ENCODE measurements around the gene NR1H4.
"Not testable (repeated sequence)": the region's sequence is repeated elsewhere in the genome, so short reads cannot be mapped to it uniquely, and the experiment has no call there.

The NR1H4 gene

DNA sequence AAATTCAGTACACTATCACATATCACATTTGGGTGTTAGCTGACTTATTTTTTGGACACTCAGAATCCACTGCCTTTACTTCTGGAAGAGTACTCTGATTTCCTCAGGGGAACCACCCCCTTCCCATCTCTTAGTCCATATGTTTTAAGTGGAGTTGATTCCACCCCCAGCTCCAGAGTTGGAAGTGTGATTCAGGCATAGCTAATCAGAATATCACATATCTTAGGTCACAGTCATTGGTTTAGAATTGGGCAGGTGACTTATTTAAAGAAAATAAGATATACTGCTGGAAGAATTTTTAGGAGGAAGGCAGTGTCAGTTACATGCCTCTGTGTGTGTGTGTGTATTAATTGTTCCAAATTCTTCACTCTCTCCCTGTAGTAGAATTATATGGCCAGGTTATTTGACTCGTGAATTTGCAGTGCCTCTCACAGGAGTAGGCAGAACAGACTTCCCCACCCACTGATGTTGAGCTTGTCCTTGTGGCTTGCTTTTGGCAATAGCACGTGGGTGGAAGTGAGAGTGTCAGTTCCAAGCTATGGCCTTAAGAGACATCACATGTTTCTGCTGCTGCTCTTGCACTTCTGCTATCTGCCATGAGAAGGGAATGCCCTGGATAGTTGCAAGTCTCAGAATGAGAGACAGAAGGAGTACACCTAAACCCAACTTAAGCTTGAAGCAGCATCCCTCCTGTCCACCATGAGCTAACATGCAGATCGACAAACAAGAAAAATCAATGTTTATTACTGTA is 93.4 kb downstream of the NR1H4 start:
- DNase-seq (ENCODE audit: low read depth in 2 of 2): no peak

DNA sequence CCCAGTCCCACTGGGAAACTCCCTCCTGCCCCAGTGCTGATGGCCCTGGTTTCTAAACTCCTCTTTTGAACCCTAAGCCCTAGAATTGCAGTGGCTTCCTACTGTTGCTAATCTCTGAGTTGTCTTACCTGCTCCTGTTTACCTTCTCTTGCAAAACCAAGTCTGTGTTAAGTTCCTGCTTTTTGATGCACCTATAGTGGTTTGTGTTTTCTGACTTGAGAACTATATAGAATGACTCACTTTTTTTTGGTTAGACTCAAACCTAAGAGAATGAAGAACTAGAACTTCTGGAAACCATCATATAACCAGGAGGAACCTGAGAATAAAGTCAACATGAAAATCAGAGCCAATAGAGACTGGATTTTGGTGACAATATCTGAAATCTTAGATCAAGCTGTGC is 94.3 kb downstream of the NR1H4 start:
- no peak for DNase-seq (ENCODE audit: low read depth in 2 of 2)

DNA sequence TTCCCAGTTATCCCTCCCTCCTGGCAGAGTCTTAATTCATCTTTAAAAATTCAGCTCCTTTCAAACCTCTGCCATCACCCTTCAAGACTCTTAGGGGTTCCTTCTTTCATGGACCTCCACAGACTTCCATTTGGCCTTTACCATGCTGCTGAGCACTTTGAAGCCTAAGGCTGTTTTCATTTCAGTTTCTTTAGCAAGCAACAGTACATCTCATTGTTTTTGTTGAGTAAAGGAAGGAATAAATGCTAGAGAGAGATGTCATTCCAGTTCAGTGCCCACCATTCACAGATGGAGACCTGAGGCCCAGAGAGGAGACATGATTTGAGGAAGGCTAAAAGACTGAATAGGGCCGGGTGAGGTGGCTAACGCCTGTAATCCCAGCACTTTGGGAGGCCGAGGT is 98.5 kb downstream of the NR1H4 start:
- DNase-seq (ENCODE audit: low read depth in 2 of 2): no peak

DNA sequence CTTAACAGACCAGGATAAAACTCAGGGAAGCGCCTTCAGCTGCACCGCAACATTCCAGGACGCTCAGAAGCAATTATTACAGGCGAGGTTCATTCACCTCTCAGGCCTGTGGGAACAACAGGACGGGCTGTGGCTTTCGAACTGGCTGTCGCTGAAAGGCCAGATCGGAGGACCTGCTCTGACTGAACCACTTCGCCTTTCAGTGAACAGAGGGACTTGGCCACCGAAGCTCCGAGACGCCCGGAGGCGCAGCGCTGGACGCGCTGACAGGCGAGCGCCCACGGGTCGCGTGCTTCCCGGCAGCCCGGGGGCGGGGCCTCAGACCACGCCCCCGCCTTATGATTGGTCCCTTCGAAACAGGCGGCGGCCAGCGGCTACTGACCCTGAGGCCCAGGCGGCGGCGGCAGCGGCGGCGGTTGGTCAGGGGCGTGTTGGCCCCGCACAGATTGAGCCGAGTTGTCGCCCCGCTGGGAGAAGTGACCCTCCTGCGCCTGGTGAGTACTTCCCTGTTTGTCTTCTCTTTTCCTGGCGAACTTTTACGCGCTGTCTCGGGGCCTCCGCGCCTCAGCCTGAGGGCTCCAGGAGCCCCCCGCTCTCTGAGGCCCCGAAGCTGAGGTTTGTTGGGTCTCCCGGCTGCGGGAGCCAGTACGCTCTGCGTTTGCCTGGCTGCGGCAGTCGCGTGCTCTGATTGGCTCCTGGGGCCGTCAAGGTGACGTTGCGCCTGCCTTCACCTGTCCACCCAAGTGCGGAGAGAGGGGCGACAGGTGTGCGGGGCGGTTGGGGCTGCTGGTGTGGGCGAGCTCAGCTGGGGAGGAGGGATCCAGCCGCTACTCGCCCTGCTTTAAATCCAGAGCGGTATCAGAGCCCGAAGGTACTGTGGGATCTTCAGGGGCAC is 99.9 kb downstream of the NR1H4 start, which contains the start of gene GAS2L3:
TSS of gene GAS2L3 (plus strand) at position 393 of the 895 bp plus-strand sequence. CDS start 21,221 bp downstream, outside the sequence.
- peak in 1 of 2 donors; percentile 12 for DNase-seq (ENCODE audit: low read depth in 2 of 2)

DNA sequence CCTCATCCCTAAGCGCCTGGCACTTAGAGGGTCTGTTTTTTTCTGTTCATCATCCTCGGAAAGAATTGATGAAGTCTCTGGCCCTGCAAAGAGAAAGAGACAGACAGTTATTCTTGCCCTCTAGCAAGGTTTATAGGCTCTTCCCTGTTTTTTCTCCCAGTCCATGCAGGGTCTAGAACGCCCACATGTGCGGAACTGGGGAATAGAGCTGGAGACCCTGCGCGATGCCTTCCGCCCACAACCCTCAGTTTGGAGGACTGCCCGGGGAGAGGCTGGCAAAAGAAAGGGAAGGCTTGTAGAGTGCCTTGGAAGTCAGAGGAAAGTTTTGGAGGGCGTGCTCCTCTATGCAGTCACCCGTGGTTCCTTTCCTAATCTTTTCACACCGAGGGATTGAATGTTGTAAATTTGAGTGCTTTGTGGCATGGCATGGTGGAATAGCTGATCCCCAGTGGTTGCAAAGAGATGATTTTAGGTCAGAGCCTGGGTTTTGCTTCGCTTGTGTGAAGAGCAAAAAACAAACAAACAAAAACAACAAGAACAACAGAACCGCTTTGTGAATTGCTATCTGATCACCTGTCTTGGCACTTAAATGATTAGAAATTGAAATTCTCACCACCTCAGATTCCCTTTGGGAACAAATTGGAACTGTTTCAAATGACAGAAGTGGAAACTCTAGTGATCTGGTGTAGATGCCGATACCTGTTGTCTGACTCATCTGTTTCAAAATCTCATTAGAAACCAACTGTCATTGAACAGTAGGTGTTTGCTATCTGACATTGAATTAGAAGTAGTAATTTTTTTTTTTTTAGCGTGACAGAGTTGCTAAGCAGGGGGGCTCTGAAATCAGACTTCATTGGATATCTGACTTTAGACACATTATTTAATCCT is 100.8 kb downstream of the NR1H4 start:
- DNase-seq (ENCODE audit: low read depth in 2 of 2): no peak

DNA sequence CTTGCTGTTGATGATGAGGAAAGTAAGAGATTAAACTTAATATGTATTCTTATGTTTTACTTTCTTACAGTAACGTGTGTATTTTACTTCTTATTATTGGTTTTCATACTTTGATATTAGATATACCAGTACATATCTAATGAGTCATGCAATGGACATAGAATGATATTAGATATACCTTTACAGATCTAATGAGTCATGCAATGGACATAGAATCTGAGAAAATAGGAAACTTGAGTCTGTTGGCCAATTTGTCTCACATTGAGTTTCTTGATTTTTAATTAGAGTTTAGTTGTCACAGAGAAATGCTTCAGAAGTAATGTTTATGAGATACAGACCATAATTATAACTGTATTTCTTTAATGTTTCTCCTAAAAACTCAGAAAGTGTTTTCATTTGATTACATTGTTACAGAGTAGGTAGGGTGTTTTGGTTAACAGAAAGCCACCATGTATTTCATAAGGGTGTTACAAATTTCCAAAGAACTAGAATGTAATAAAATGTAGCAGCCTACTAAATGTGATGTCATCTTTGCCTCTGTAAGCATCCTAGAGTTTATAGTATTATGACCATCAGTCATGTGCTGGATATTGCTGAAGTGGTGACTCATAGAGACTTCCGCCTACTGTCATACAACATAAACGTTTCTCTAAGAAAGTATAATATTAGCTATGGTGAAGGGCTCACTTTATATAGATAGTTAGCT is 102.8 kb downstream of the NR1H4 start:
- no peak for DNase-seq (ENCODE audit: low read depth in 2 of 2)

DNA sequence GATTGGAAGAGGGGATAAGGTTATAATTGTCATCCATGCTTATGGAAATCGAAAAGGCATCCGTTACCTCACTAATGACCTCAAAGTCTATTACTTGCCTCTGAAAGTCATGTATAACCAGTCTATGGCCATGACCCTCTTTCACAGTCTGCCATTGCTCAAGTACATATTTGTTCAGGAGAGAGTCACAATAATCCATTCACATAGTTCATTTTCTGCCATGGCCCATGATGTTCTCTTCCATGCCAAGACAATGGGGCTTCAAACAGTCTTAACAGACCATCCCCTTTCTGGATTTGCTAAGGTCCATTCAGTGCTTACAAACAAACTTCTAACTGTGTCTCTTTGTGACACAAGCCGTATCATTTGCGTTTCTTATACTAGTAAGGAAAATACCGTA is 105.3 kb downstream of the NR1H4 start:
- no peak for DNase-seq (ENCODE audit: low read depth in 2 of 2)

DNA sequence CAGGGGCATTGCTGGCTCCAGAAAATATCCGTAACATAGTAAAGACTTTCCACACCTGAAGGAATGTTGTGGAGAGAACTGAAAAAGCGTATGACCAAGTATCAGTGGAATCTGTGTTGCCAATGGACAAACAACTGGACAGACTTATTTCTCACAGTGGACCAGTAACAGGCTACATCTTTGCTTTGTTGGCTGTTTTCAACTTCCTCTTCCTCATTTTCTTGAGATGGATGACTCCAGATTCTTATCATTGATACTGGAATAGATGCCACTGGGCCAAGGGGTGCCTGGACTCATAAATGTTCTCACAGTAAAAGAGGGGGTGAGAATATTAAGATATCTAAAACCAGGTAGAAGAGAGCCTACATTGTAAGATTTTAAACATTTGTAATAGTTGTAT is 106.2 kb downstream of the NR1H4 start:
- no peak for DNase-seq (ENCODE audit: low read depth in 2 of 2)

DNA sequence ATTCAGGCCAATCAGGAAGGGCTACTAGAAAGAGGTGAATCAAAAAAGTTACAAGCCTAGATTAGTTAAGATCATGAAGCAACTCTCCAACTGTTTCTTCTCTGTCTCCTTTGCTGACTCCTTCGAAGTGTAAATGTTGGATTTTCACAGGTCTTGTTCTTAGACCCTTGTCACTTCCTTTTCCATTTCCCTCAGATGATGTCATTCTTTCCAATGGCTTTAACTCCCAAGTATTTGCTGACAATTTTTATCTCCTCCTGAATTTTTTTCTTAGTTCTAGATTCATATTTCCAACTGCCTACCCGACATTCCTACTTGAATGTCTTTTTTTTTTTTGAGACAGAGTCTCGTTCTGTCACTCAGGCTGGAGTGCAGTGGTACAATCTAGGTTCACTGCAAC is 110.6 kb downstream of the NR1H4 start:
- no peak for DNase-seq (ENCODE audit: low read depth in 2 of 2)

DNA sequence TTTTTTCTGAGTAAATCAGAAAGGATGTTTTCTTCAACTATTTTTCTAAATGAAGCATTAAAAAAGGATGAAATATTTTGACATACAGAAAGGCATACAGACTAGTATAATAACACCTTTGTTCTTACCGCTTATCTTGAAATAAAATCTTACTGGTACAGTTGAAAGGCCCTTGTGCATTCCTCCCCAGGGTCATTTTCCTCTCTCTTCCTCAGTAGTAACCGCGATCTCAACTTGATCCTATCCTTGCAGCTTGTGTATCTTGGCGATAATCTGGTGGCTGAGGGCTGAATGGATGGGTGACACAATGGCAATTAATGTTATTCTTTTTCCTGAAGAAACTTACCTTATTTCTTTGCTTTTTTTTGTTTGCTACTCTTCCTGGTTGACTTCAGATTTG is 118.3 kb downstream of the NR1H4 start:
- no peak for DNase-seq (ENCODE audit: low read depth in 2 of 2)

DNA sequence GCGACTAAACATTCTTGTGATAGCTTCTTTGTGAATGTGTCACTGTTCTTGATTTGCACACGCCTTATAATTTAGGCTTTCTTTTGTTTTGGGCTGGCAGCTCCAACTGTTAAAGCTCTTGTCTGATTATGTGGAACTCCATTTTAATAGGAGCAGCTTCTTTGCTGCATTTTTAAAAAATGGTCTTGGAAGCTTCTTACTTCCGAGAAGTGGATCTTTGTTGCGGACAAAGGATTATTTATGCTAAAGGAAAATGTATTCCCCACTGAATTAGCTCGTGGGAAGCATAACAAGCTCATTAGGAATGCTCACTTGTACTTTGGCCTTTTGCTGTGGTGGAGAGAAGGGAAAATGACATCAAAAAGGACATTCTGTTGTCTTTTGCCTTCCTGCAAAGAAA is 119.8 kb downstream of the NR1H4 start:
- no peak for DNase-seq (ENCODE audit: low read depth in 2 of 2)

DNA sequence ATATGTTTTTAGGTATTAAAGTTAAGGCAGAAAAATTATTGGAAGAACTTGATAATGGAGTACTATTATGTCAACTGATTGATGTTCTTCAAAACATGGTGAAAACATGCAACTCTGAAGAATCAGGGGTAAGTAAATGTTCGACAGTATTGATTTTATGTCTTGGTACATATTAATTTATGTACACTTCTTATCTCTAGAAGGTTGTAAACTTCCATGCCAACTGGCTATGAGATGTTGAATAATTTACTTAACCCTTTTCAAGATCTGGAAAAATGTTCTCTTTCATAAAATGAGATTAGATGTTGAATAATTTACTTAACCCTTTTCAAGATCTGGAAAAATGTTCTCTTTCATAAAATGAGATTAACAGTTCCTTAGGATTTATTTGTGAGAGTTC is 128.0 kb downstream of the NR1H4 start:
- no peak for DNase-seq (ENCODE audit: low read depth in 2 of 2)

DNA sequence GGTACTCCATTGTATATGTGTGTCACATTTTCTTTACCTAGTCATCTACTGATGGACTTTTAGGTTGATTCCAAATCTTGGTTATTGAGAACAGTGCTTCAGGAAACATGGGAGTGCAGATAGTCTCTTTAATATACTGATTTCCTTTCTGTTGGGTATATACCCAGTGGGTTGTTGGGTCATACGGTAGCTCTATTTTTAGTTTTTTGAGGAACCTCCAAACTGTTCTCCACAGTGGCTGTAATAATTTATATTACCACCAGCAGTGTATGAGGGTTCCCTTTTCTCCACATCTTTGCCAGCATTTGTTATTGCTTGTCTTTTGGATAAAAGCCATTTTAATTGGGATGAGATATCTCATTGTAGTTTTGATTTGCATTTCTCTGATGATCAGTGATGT is 129.3 kb downstream of the NR1H4 start:
- not testable (repeated sequence) for DNase-seq (ENCODE audit: low read depth in 2 of 2)

DNA sequence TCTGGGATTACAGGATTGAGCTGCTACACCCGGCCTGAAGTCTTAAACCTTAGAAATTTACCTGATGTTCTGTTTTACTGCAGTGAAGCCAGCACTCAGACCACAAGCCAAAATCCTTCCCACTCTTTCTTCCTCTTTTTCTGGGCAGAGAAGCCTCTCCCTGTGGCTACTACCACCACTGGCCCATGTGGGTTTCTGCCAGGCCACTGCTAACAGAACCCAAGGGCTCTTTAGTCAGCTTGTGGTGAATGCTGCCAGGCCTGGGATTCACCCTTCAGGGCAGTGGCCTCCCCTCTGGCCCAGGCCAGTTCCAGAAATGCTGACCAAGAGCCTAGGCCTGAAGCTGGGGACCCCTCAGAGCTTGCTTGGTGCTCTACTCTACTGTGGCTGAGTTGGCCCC is 135.1 kb downstream of the NR1H4 start:
- no peak for DNase-seq (ENCODE audit: low read depth in 2 of 2)

DNA sequence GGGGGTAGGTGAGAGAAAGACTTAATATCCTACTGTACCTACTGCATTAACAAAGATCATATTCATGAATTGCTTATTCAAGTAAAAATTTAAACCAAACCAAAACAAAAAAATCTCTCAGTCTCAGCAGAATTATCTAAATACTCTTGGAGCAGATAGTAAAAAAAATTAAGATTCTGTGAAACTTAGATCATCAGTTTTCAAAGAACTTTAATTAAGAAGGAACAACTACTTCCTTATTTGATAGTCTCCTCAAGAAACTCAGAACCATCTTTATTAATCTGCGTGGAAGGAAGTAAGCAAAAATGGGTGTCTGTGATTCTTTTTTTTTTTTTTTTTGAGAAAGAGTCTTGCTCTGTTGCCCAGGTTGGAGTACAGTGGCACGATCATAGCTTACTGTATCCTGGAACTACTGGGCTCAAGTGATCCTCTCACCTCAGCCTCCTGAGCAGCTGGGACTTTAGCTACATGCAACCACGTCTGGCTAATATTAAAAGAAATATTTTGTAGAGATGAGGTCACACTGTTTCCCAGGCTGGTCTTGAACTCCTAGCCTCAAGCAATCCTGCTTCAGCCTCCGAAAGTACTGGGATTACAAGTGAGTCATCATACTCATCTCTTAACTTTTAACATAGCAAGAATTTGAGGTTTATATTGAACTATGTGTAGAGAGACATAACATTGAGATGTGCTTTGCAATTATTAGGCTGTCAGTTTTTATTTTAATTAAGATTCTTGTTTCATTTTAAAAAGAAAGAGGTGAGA is 137.2 kb downstream of the NR1H4 start:
- no peak for DNase-seq (ENCODE audit: low read depth in 2 of 2)

DNA sequence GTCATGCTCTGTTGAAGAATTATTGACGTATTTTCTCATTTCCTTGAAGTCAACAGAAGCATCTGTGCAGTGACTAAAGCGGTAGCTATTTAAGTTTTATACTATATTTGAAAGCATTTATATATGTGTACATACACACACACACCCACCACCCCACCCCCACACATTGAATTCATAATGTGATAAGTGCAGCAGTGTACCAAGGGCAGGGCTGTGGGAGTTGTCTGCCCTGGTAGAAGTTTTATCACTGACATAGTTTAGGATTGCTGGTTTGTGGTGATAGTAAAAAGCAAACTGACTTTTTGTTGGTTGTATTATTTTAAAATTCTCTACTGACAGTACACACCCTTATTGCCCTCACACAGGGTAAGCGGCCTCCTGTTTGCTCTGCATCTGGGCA is 138.9 kb downstream of the NR1H4 start:
- no peak for DNase-seq (ENCODE audit: low read depth in 2 of 2)
